ENCODE results near the gene PRKG1. TPM values are rescaled to one million over a fixed set of nuclear protein-coding genes. Genes with fewer than 3 reads are reported as not detected.

PRKG1 gene
- total and polyA plus RNA-seq, 4 donors = 6.8 to 38.1 (median 15.4) TPM

DNA sequence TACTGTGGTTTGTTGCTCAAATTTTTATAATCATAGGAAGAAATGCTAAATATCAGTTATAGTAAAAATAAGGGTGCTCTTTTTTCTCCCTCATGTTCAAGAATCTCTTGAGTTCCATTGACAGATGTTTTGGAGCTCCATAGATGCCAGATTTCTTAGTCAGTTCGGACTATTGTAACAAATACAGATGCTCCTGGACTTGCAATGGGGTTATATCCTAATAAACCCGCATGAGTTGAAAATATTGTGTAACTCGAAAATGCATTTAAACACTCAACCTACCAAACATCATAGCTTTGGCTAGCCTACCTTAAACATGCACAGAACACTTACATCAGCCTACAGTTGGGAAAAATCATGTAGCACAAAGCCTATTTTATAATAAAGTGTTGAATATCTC is 725.8 kb downstream of the PRKG1 start:
- Histone ChIP-seq H3K36me3 (ENCODE audit: control insufficient read depth, insufficient read depth, low read length) (no peaks in the 10 kb centered on the region), H3K4me1 (ENCODE audit: control insufficient read depth, insufficient read depth, low read length) (no peaks in the 10 kb centered on the region), H3K27ac (ENCODE audit: low read depth, low read length) (no peak overlapping the region), H3K9me3 (ENCODE audit: control insufficient read depth, insufficient read depth, low read length) (no peaks in the 10 kb centered on the region), H3K27me3 (ENCODE audit: control insufficient read depth, insufficient read depth, low read length) (no peaks in the 10 kb centered on the region), H3K4me3 (ENCODE audit: low read depth, low read length) (no peak overlapping the region)
- no peak for DNase-seq (ENCODE audit: low read depth in 4 of 6, low spot score in 6 of 6)
- WGBS (ENCODE audit: insufficient coverage) = no CpG with 5 or more reads among the region's 3 CpGs

DNA sequence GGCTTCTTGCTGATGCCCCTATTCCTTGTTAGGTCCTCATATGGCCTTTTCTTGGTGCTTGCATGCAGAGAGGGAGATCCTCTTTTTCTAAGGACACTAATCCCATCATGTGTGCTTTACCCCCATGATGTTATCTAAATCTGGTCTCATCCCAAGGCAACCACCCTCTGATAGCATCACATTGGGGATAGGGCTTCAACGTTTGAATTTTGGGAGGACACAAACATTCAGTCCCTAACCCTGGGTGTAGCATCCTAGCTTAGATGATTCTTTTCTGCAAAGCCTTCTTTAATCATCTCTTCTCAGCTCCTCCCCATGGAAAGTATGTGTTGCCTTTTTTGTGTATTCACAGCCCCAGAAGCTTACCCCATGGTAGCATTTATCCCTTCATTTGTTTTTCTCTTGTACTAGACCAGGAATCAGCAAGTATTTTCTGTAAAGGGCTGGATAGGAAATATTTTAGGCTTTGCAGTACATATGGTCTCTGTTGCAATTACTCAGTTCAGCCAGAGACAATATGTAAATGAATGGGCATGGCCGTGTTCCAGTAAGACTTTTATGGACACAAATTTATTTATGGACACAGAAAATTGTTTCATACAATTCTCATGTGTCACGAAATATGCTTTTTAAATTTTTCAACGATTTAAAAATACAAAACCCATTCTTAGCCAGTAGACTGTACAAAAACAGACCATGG is 726.6 kb downstream of the PRKG1 start:
- no peaks in the 10 kb centered on the region for H3K9me3 ChIP-seq (ENCODE audit: control insufficient read depth, insufficient read depth, low read length)
- H3K4me1 ChIP-seq (ENCODE audit: control insufficient read depth, insufficient read depth, low read length) = no peaks in the 10 kb centered on the region
- peak in 1 of 6 donors; percentile 81 for DNase-seq (ENCODE audit: low read depth in 4 of 6, low spot score in 6 of 6)
- H3K27me3 ChIP-seq (ENCODE audit: control insufficient read depth, insufficient read depth, low read length) = no peaks in the 10 kb centered on the region
- WGBS (ENCODE audit: insufficient coverage) = 93% methylated on average over 2 of the region's 4 CpGs
- no peak overlapping the region for H3K4me3 ChIP-seq (ENCODE audit: low read depth, low read length)
- H3K27ac ChIP-seq (ENCODE audit: low read depth, low read length) = no peak overlapping the region
- H3K36me3 ChIP-seq (ENCODE audit: control insufficient read depth, insufficient read depth, low read length) = no peaks in the 10 kb centered on the region

DNA sequence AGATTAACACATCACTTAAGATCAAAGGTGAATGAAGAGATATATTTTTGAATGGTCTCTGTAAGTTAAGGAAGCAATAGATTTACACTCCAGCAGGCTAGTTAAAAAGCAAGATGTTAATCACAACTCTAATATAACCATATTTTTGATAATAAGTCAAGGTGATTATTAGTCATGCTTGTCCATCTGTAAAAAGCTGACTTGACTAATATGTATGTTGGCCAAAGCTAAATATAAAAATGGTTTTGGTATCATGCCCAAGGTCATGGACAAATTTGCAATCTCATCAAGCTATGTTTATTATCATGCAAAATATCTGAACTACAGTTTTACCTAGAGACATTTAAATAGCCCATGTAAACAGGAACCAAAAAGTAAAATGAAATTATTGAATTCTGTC is 727.7 kb downstream of the PRKG1 start:
- no peak for DNase-seq (ENCODE audit: low read depth in 4 of 6, low spot score in 6 of 6)
- Histone ChIP-seq H3K27ac (ENCODE audit: low read depth, low read length) (no peak overlapping the region), H3K36me3 (ENCODE audit: control insufficient read depth, insufficient read depth, low read length) (no peaks in the 10 kb centered on the region), H3K4me3 (ENCODE audit: low read depth, low read length) (no peak overlapping the region), H3K4me1 (ENCODE audit: control insufficient read depth, insufficient read depth, low read length) (no peaks in the 10 kb centered on the region), H3K27me3 (ENCODE audit: control insufficient read depth, insufficient read depth, low read length) (no peaks in the 10 kb centered on the region), H3K9me3 (ENCODE audit: control insufficient read depth, insufficient read depth, low read length) (no peaks in the 10 kb centered on the region)

DNA sequence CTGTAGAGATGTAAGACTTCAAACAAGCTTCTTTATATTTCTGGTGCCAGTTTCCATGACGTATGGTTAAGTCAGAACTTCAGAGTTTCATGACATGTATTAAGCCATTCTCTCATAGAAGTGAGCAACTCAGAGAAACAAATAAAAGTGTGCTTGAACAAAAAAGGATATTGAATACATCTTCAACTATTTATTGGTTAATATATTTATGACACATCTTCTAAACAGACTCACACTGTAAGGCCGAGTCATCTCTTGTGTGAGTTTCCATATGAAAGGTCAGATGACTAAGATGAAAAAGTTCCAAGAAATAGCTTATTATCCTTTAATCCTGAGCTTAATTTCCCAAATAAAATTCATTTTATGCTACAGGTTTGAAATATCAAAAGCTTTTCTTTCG is 730.6 kb downstream of the PRKG1 start:
- H3K4me3 ChIP-seq (ENCODE audit: low read depth, low read length) = no peak overlapping the region
- no peaks in the 10 kb centered on the region for H3K4me1 ChIP-seq (ENCODE audit: control insufficient read depth, insufficient read depth, low read length)
- DNase-seq (ENCODE audit: low read depth in 4 of 6, low spot score in 6 of 6) = no peak
- no peaks in the 10 kb centered on the region for H3K36me3 ChIP-seq (ENCODE audit: control insufficient read depth, insufficient read depth, low read length)
- no peak overlapping the region for H3K27ac ChIP-seq (ENCODE audit: low read depth, low read length)
- H3K27me3 ChIP-seq (ENCODE audit: control insufficient read depth, insufficient read depth, low read length) = no peaks in the 10 kb centered on the region
- WGBS (ENCODE audit: insufficient coverage) = no CpG with 5 or more reads among the region's 3 CpGs
- H3K9me3 ChIP-seq (ENCODE audit: control insufficient read depth, insufficient read depth, low read length) = no peaks in the 10 kb centered on the region

DNA sequence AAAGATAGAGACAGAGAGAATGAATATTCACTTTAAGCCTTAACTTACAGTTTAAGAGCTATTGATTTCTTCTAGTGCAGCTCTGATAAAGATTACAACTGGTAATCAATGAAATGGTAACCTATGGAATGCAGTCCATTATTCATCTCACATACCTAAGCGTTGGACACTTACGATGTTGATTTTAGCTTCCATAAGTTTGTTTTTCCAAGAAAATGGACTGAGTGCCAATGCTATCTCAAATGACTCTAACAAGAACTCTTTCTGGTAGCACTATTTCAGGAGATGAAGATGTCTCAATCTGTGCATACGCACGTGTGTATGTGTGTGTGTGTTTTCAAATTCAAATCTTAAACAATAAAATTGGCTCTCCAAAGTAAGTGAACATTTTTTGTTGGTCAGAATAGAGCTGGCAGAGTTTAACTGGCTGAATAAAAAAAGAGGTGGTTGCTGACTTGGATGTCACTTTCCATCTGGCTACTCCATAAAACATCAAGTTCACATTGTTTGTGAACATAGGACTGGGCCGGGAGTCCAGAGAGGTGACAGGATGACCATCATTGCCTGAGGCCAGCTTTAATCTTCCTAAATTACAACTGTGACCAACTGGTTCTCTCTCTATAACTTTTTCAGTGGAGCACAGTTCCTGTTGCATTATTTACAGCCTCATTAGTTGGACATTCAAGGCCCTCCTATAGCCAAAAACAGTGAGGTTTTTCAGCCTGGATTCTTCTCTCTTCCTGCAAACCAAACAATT is 732.0 kb downstream of the PRKG1 start:
- no peaks in the 10 kb centered on the region for H3K4me1 ChIP-seq (ENCODE audit: control insufficient read depth, insufficient read depth, low read length)
- 63% methylated on average over 1 of the region's 5 CpGs for WGBS (ENCODE audit: insufficient coverage)
- no peak overlapping the region for H3K27ac ChIP-seq (ENCODE audit: low read depth, low read length)
- H3K9me3 ChIP-seq (ENCODE audit: control insufficient read depth, insufficient read depth, low read length) = no peaks in the 10 kb centered on the region
- H3K4me3 ChIP-seq (ENCODE audit: low read depth, low read length) = no peak overlapping the region
- no peaks in the 10 kb centered on the region for H3K27me3 ChIP-seq (ENCODE audit: control insufficient read depth, insufficient read depth, low read length)
- no peaks in the 10 kb centered on the region for H3K36me3 ChIP-seq (ENCODE audit: control insufficient read depth, insufficient read depth, low read length)
- DNase-seq (ENCODE audit: low read depth in 4 of 6, low spot score in 6 of 6) = peak in 2 of 6 donors; percentile 4 to 28

DNA sequence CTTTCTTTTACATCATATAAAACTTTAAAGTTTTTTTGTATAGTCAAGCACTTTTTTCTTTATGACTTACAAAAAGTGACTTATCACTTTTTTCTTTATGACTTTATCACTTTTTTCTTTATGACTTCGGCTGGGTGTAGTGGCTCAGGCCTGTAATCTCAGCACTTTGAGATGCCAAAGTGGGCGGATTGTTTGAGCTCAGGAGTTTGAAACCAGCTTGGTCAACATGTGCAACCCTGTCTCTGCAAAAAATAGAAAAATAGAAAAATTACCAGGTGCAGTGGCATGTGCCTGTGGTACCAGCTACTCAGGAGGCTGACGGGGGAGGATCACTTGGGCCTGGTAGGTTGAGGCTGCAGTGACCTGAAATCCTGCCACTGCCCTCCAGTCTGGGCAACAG is 733.9 kb downstream of the PRKG1 start:
- Histone ChIP-seq H3K27ac (ENCODE audit: low read depth, low read length) (no peak overlapping the region), H3K27me3 (ENCODE audit: control insufficient read depth, insufficient read depth, low read length) (no peaks in the 10 kb centered on the region), H3K36me3 (ENCODE audit: control insufficient read depth, insufficient read depth, low read length) (no peaks in the 10 kb centered on the region), H3K4me1 (ENCODE audit: control insufficient read depth, insufficient read depth, low read length) (no peaks in the 10 kb centered on the region), H3K4me3 (ENCODE audit: low read depth, low read length) (no peak overlapping the region), H3K9me3 (ENCODE audit: control insufficient read depth, insufficient read depth, low read length) (no peaks in the 10 kb centered on the region)
- 88% methylated on average over 1 of the region's 3 CpGs for WGBS (ENCODE audit: insufficient coverage)
- DNase-seq (ENCODE audit: low read depth in 4 of 6, low spot score in 6 of 6) = no peak

DNA sequence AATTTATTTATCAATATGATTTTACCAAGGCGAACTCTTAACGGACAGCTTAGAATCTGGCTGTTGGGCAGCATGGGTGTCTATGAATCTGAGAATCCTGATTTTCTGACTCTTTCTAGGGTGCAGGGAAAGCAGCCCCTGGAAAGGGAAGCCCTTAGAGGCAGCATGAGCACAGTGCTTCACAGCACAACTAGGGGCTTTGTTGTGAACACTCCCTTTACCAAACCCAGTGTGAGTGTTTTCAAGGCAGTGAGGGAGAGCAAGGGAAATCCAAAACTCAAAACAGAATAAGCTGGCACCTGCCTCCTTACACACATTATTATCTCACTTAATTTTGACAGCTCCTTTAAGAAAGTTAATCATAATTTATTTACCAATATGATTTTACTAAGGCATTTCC is 741.4 kb downstream of the PRKG1 start:
- no peaks in the 10 kb centered on the region for H3K9me3 ChIP-seq (ENCODE audit: control insufficient read depth, insufficient read depth, low read length)
- peak in 3 of 6 donors; percentile 21 to 67 (median 53) for DNase-seq (ENCODE audit: low read depth in 4 of 6, low spot score in 6 of 6)
- WGBS (ENCODE audit: insufficient coverage) = no CpG with 5 or more reads among the region's 2 CpGs
- no peaks in the 10 kb centered on the region for H3K36me3 ChIP-seq (ENCODE audit: control insufficient read depth, insufficient read depth, low read length)
- H3K27ac ChIP-seq (ENCODE audit: low read depth, low read length) = peak overlapping the region; percentile 35
- no peaks in the 10 kb centered on the region for H3K27me3 ChIP-seq (ENCODE audit: control insufficient read depth, insufficient read depth, low read length)
- no peak overlapping the region for H3K4me3 ChIP-seq (ENCODE audit: low read depth, low read length)
- H3K4me1 ChIP-seq (ENCODE audit: control insufficient read depth, insufficient read depth, low read length) = peaks cover 4% of the 10 kb centered on the region

DNA sequence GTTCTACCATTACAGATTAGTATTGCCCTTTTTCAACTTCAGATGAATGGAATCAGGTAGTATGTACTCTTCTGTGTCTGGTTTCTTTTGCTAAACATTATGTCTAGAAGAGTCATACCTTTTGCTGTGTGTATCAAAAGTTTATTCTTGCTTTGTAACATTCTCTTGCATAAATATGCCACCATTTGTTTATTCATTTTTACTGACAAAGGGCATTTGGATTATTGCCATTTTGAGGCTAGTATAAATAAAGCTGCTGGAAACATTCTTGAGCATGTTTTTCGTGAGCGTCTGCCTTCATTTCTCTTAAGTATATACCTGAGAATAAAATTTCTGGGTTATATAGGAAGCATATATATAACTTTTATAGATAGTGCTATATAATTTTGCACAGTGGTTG is 746.8 kb downstream of the PRKG1 start:
- Histone ChIP-seq H3K27me3 (ENCODE audit: control insufficient read depth, insufficient read depth, low read length) (no peaks in the 10 kb centered on the region), H3K4me1 (ENCODE audit: control insufficient read depth, insufficient read depth, low read length) (no peaks in the 10 kb centered on the region), H3K27ac (ENCODE audit: low read depth, low read length) (no peak overlapping the region), H3K4me3 (ENCODE audit: low read depth, low read length) (no peak overlapping the region), H3K9me3 (ENCODE audit: control insufficient read depth, insufficient read depth, low read length) (no peaks in the 10 kb centered on the region), H3K36me3 (ENCODE audit: control insufficient read depth, insufficient read depth, low read length) (no peaks in the 10 kb centered on the region)
- no peak for DNase-seq (ENCODE audit: low read depth in 4 of 6, low spot score in 6 of 6)
- no CpG with 5 or more reads among the region's 2 CpGs for WGBS (ENCODE audit: insufficient coverage)

DNA sequence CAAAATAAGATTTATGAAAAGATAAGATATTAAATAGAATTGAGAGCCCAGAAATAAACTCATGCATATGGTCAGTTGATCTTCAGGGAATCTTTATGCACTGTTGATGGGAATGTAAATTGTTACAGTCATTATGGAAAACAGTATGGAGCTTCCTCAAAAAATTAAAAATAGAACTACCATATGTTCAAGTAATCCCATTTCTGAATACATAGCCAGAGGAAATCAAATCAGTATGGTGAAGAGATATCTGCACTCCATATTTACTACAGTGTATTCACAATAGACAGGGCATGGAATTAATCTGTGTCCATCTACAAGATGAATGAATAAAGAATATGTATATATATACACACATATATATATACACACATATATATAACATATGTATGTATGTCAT is 747.5 kb downstream of the PRKG1 start:
- no peaks in the 10 kb centered on the region for H3K4me1 ChIP-seq (ENCODE audit: control insufficient read depth, insufficient read depth, low read length)

More for the DNA sequence above, 747.5 kb downstream of the PRKG1 start:
- no peak for DNase-seq (ENCODE audit: low read depth in 4 of 6, low spot score in 6 of 6)
- no peaks in the 10 kb centered on the region for H3K9me3 ChIP-seq (ENCODE audit: control insufficient read depth, insufficient read depth, low read length)
- no peaks in the 10 kb centered on the region for H3K36me3 ChIP-seq (ENCODE audit: control insufficient read depth, insufficient read depth, low read length)
- no peak overlapping the region for H3K4me3 ChIP-seq (ENCODE audit: low read depth, low read length)
- H3K27me3 ChIP-seq (ENCODE audit: control insufficient read depth, insufficient read depth, low read length) = no peaks in the 10 kb centered on the region
- H3K27ac ChIP-seq (ENCODE audit: low read depth, low read length) = no peak overlapping the region
